ENCODE data around the gene MTA1.

The MTA1 gene

GRCh38 chr14:105483300-105484068 lies 63.9 kb downstream of the MTA1 start:
- Histone ChIP-seq H2AK5ac (ENCODE audit: low read length) (peak overlapping the region; percentile 21), H3K79me1 (ENCODE audit: low read length) (peaks cover 18% of the 10 kb centered on the region), H3K27me3 (ENCODE audit: insufficient read depth, low read length) (peaks cover 33% of the 10 kb centered on the region), H3K27ac (ENCODE audit: low read depth, low read length) (no peak overlapping the region), H3K79me2 (ENCODE audit: control insufficient read depth, insufficient read depth, low read length, poor library complexity) (peaks cover 3% of the 10 kb centered on the region), H2BK120ac (ENCODE audit: insufficient read depth, low read length, poor library complexity) (no peak overlapping the region), H3K4ac (ENCODE audit: low read depth, low read length) (no peak overlapping the region), H4K8ac (ENCODE audit: low read depth, low read length) (no peak overlapping the region), H3K9me3 (ENCODE audit: insufficient read depth, low read depth, low read length) (peaks cover 6% of the 10 kb centered on the region), H3K4me3 (ENCODE audit: low read depth, low read length) (no peak overlapping the region), H3K4me1 (ENCODE audit: control insufficient read depth in 1 of 2, insufficient read depth in 2 of 2, low read length in 2 of 2) (peaks cover 24 to 41% of the 10 kb centered on the region in 2 experiments), H4K91ac (ENCODE audit: low read depth, low read length) (no peak overlapping the region), H2AFZ (ENCODE audit: insufficient read depth, low read length, poor library complexity) (no peak overlapping the region), H3K4me2 (ENCODE audit: low read length) (no peak overlapping the region), H3K23ac (ENCODE audit: low read length) (no peak overlapping the region), H3K36me3 (ENCODE audit: control insufficient read depth in 1 of 2, insufficient read depth in 2 of 2, low read length in 2 of 2) (peaks cover 2 to 5% of the 10 kb centered on the region in 2 experiments), H2BK12ac (ENCODE audit: low read length) (peak overlapping the region; percentile 11), H3K18ac (ENCODE audit: low read length) (no peak overlapping the region), H4K12ac (ENCODE audit: low read depth, low read length) (no peak overlapping the region), H3K14ac (ENCODE audit: low read length) (no peak overlapping the region), H3K9ac (ENCODE audit: low read length) (no peak overlapping the region), H2BK5ac (ENCODE audit: low read depth, low read length, poor library complexity) (no peak overlapping the region)
- WGBS (ENCODE audit: extremely low coverage, insufficient coverage, insufficient read length), result no CpG with 5 or more reads among the region's 18 CpGs
- no peak for DNase-seq

DNA sequence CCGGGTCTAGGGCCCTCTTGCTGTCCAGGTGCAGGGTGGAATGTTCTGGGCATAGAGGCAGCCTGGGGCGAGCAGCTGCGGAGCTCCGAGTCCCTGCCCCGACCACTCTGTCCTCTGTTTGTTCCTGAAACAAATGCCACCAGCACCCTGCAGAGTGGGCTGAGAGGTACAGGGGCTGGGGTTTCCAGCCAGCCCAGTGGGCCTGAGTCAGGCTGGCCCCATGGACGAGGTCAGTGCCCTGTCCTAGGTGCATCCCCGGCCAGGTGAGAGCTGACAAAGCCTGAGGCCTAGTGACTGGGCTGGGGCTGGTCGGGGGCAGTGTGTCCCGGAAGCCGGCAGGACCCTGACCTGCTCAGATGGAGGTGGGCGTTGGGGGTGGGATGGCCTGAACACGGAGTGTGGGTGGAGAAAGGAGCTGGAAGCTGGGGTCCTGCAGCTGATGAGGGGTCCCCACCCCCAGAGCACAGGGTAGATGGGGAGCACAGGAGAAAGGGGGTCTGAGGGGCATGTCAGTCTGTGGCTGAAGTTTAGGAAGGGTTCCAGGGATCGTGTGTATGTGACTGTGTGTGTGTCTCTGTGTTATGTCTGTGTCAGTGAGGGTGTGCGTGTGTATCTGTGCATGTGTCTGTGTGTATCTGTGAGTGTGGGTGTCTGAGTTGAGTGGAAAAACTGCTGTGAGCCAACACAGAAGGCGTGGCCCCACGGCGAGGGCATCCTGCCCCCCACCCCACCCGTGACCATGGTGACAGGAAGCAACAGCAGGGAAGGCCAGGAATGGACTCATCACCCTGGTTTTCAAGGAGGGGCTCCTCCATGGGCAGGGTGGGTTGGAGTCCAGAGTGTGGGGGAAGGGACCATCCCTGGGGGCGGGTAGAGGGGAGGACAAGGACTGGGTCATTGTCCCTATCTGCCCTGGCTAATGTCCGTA lies 64.7 kb downstream of the MTA1 start:
- Histone ChIP-seq H3K4me2 (ENCODE audit: low read length) (no peak overlapping the region), H3K4me3 (ENCODE audit: low read depth, low read length) (no peak overlapping the region), H3K23ac (ENCODE audit: low read length) (no peak overlapping the region), H3K14ac (ENCODE audit: low read length) (no peak overlapping the region), H3K9ac (ENCODE audit: low read length) (no peak overlapping the region), H3K4ac (ENCODE audit: low read depth, low read length) (no peak overlapping the region), H3K79me2 (ENCODE audit: control insufficient read depth, insufficient read depth, low read length, poor library complexity) (peaks cover 3% of the 10 kb centered on the region), H3K18ac (ENCODE audit: low read length) (no peak overlapping the region), H4K12ac (ENCODE audit: low read depth, low read length) (no peak overlapping the region), H4K8ac (ENCODE audit: low read depth, low read length) (no peak overlapping the region), H3K36me3 (ENCODE audit: control insufficient read depth in 1 of 2, insufficient read depth in 2 of 2, low read length in 2 of 2) (peaks cover under 1 to 3% of the 10 kb centered on the region in 2 experiments), H2AFZ (ENCODE audit: insufficient read depth, low read length, poor library complexity) (no peak overlapping the region), H3K9me3 (ENCODE audit: insufficient read depth, low read depth, low read length) (peaks cover 6% of the 10 kb centered on the region), H3K27me3 (ENCODE audit: insufficient read depth, low read length) (peaks cover 28% of the 10 kb centered on the region), H2BK5ac (ENCODE audit: low read depth, low read length, poor library complexity) (no peak overlapping the region), H3K79me1 (ENCODE audit: low read length) (peaks cover 18% of the 10 kb centered on the region), H2AK5ac (ENCODE audit: low read length) (no peak overlapping the region), H4K91ac (ENCODE audit: low read depth, low read length) (no peak overlapping the region), H3K4me1 (ENCODE audit: control insufficient read depth in 1 of 2, insufficient read depth in 2 of 2, low read length in 2 of 2) (peaks cover 28 to 44% of the 10 kb centered on the region in 2 experiments), H2BK12ac (ENCODE audit: low read length) (no peak overlapping the region), H2BK120ac (ENCODE audit: insufficient read depth, low read length, poor library complexity) (no peak overlapping the region), H3K27ac (ENCODE audit: low read depth, low read length) (no peak overlapping the region)
- WGBS (ENCODE audit: extremely low coverage, insufficient coverage, insufficient read length), result no CpG with 5 or more reads among the region's 20 CpGs
- peak; percentile 61 to 70 for DNase-seq

DNA sequence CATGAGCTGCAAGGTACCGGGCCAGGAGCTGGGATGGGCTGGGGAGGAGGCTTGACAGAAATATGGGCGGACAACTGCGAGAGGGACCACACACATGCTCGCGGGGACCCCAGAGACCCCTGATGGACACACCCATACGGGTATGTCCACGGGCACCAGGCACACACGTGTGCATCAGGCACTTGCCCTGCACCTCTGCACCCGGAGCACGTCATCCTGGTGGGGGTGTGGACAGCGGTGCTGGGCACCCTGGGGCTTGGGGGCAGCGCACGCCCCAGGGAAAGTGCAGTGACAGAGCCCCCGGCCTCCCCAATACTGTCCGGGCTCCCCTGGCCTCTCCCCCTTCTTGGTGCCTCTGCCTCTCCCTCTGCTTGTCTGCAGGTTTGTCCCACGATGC lies 65.4 kb downstream of the MTA1 start:
- Histone ChIP-seq H3K79me1 (ENCODE audit: low read length) (peaks cover 18% of the 10 kb centered on the region), H3K4ac (ENCODE audit: low read depth, low read length) (no peak overlapping the region), H3K4me1 (ENCODE audit: control insufficient read depth in 1 of 2, insufficient read depth in 2 of 2, low read length in 2 of 2) (peaks cover 29 to 48% of the 10 kb centered on the region in 2 experiments), H3K18ac (ENCODE audit: low read length) (no peak overlapping the region), H3K4me2 (ENCODE audit: low read length) (no peak overlapping the region), H3K9me3 (ENCODE audit: insufficient read depth, low read depth, low read length) (peaks cover 6% of the 10 kb centered on the region), H3K79me2 (ENCODE audit: control insufficient read depth, insufficient read depth, low read length, poor library complexity) (peaks cover 3% of the 10 kb centered on the region), H3K27ac (ENCODE audit: low read depth, low read length) (no peak overlapping the region), H2AK5ac (ENCODE audit: low read length) (no peak overlapping the region), H2BK120ac (ENCODE audit: insufficient read depth, low read length, poor library complexity) (no peak overlapping the region), H3K14ac (ENCODE audit: low read length) (no peak overlapping the region), H3K23ac (ENCODE audit: low read length) (no peak overlapping the region), H3K36me3 (ENCODE audit: control insufficient read depth in 1 of 2, insufficient read depth in 2 of 2, low read length in 2 of 2) (no peaks in the 10 kb centered on the region), H4K12ac (ENCODE audit: low read depth, low read length) (no peak overlapping the region), H4K91ac (ENCODE audit: low read depth, low read length) (no peak overlapping the region), H4K8ac (ENCODE audit: low read depth, low read length) (no peak overlapping the region), H3K27me3 (ENCODE audit: insufficient read depth, low read length) (peaks cover 21% of the 10 kb centered on the region), H2AFZ (ENCODE audit: insufficient read depth, low read length, poor library complexity) (no peak overlapping the region), H3K9ac (ENCODE audit: low read length) (no peak overlapping the region), H3K4me3 (ENCODE audit: low read depth, low read length) (no peak overlapping the region), H2BK12ac (ENCODE audit: low read length) (no peak overlapping the region), H2BK5ac (ENCODE audit: low read depth, low read length, poor library complexity) (no peak overlapping the region)
- no CpG with 5 or more reads among the region's 16 CpGs for WGBS (ENCODE audit: extremely low coverage, insufficient coverage, insufficient read length)
- no peak for DNase-seq

- H3K14ac ChIP-seq (ENCODE audit: low read length), result no peak overlapping the region
- DNase-seq, result peak; percentile 58
- H3K27ac ChIP-seq (ENCODE audit: low read depth, low read length), result no peak overlapping the region
- no peak overlapping the region for H3K23ac ChIP-seq (ENCODE audit: low read length)
- H3K4me2 ChIP-seq (ENCODE audit: low read length), result no peak overlapping the region
- peaks cover 4% of the 10 kb centered on the region for H3K9me3 ChIP-seq (ENCODE audit: insufficient read depth, low read depth, low read length)
- WGBS (ENCODE audit: extremely low coverage, insufficient coverage, insufficient read length), result no CpG with 5 or more reads among the region's 12 CpGs
- H2BK12ac ChIP-seq (ENCODE audit: low read length), result no peak overlapping the region
- no peak overlapping the region for H3K4ac ChIP-seq (ENCODE audit: low read depth, low read length)
- no peak overlapping the region for H4K12ac ChIP-seq (ENCODE audit: low read depth, low read length)
- H3K9ac ChIP-seq (ENCODE audit: low read length), result no peak overlapping the region
- no peaks in the 10 kb centered on the region for H3K36me3 ChIP-seq (ENCODE audit: control insufficient read depth in 1 of 2, insufficient read depth in 2 of 2, low read length in 2 of 2)
- no peak overlapping the region for H2BK120ac ChIP-seq (ENCODE audit: insufficient read depth, low read length, poor library complexity)
- no peak overlapping the region for H4K8ac ChIP-seq (ENCODE audit: low read depth, low read length)
- no peak overlapping the region for H3K18ac ChIP-seq (ENCODE audit: low read length)
- peaks cover 29 to 47% of the 10 kb centered on the region in 2 experiments for H3K4me1 ChIP-seq (ENCODE audit: control insufficient read depth in 1 of 2, insufficient read depth in 2 of 2, low read length in 2 of 2)
- H2AK5ac ChIP-seq (ENCODE audit: low read length), result no peak overlapping the region
- H3K27me3 ChIP-seq (ENCODE audit: insufficient read depth, low read length), result peaks cover 21% of the 10 kb centered on the region
- peak overlapping the region; percentile 1 for H2AFZ ChIP-seq (ENCODE audit: insufficient read depth, low read length, poor library complexity)
- no peak overlapping the region for H3K4me3 ChIP-seq (ENCODE audit: low read depth, low read length)
- H3K79me2 ChIP-seq (ENCODE audit: control insufficient read depth, insufficient read depth, low read length, poor library complexity), result peaks cover 4% of the 10 kb centered on the region
- H3K79me1 ChIP-seq (ENCODE audit: low read length), result peaks cover 21% of the 10 kb centered on the region
- no peak overlapping the region for H2BK5ac ChIP-seq (ENCODE audit: low read depth, low read length, poor library complexity)
- H4K91ac ChIP-seq (ENCODE audit: low read depth, low read length), result no peak overlapping the region
Measured at GRCh38 chr14:105485739-105486162, 66.1 kb downstream of the MTA1 start.

Data from trophoblast cell (in vitro differentiated cells and primary cell).